HG03432 (cell line): ENCODE data around the gene SH3RF3.
A peak's percentile ranks its signal among the peaks of the same experiment; 100 is the strongest.

Experiments
- ATAC-seq: cut with Tn5 transposase; IDR thresholded peaks from one replicate; pipeline ENCODE4 v1.9.1; 2021; ENCODE audit warnings: mild to moderate bottlenecking, moderate library complexity; ENCODE audit not compliant: unreplicated experiment

Gene SH3RF3

GRCh38 chr2:109456776-109457175, 327.8 kb downstream of the SH3RF3 start:
- no peak for ATAC-seq

GRCh38 chr2:109457366-109457765, 328.4 kb downstream of the SH3RF3 start:
- no peak for ATAC-seq

- ATAC-seq, result no peak
These were observed 328.8 kb downstream of the SH3RF3 start for GRCh38 chr2:109457794-109458193.

- no peak for ATAC-seq
These were observed 329.5 kb downstream of the SH3RF3 start for GRCh38 chr2:109458512-109458911.

- ATAC-seq, result no peak
These were observed 330.5 kb downstream of the SH3RF3 start for GRCh38 chr2:109459485-109459884.

GRCh38 chr2:109460553-109461324, 331.7 kb downstream of the SH3RF3 start:
- no peak for ATAC-seq

GRCh38 chr2:109463236-109463635, 334.2 kb downstream of the SH3RF3 start:
- no peak for ATAC-seq

GRCh38 chr2:109463891-109464290, 334.9 kb downstream of the SH3RF3 start:
- no peak for ATAC-seq

- ATAC-seq, result no peak
These were observed 337.9 kb downstream of the SH3RF3 start for GRCh38 chr2:109466674-109467575.

GRCh38 chr2:109467701-109468100, 338.7 kb downstream of the SH3RF3 start:
- ATAC-seq, result no peak

- ATAC-seq, result no peak
These were observed 339.9 kb downstream of the SH3RF3 start for GRCh38 chr2:109468893-109469292.

GRCh38 chr2:109471658-109472057, 342.7 kb downstream of the SH3RF3 start:
- no peak for ATAC-seq

GRCh38 chr2:109472331-109472959, 343.4 kb downstream of the SH3RF3 start:
- no peak for ATAC-seq

GRCh38 chr2:109472974-109473373, 344.0 kb downstream of the SH3RF3 start:
- ATAC-seq, result no peak

- no peak for ATAC-seq
These were observed 344.8 kb downstream of the SH3RF3 start for GRCh38 chr2:109473616-109474318.

- ATAC-seq, result no peak
These were observed 345.4 kb downstream of the SH3RF3 start for GRCh38 chr2:109474319-109474825.

- ATAC-seq, result peak; percentile 63
These were observed 346.7 kb downstream of the SH3RF3 start for GRCh38 chr2:109475531-109476210.

- no peak for ATAC-seq
These were observed 347.8 kb downstream of the SH3RF3 start for GRCh38 chr2:109476641-109477441.

- no peak for ATAC-seq
These were observed 350.0 kb downstream of the SH3RF3 start for GRCh38 chr2:109478906-109479493.
